Vagina (tissue), 2 donors: Measurements from ENCODE around the gene CCDC197. TPM values are rescaled to one million over a fixed set of nuclear protein-coding genes. Genes with fewer than 3 reads are reported as not detected.

Experiments
- DNase-seq, 2 donors: peaks; one replicate each; pipeline ENCODE4 v3.0.0-alpha.2; 2017; ENCODE audit errors: extremely low spot score in 2 of 2
- H3K27ac ChIP-seq: fragments of 200-600 bp; sonication (generic); one replicate; pipeline ENCODE4 v1.5.1; 2019
- H3K27me3 ChIP-seq: fragments of 200-600 bp; sonication (generic); one replicate; pipeline ENCODE4 v1.5.1; 2019
- H3K36me3 ChIP-seq, 2 donors: fragments of 200-600 bp; sonication (generic); one replicate each; pipeline ENCODE4 v1.5.1; 2017 to 2019
- H3K4me1 ChIP-seq: fragments of 200-600 bp; sonication (generic); one replicate; pipeline ENCODE4 v1.5.1; 2019
- H3K4me3 ChIP-seq, 2 donors: fragments of 200-600 bp; sonication (generic); 1 replicate in 1 of 2; 2 replicates in 1 of 2; pipeline ENCODE4 v1.5.1; 2016 to 2019
- H3K9me3 ChIP-seq: fragments of 200-600 bp; sonication (generic); one replicate; pipeline ENCODE4 v1.5.1; 2019
- POLR2A ChIP-seq, 2 donors: fragments of 450-650 bp; IDR thresholded peaks; one replicate each; pipeline ENCODE4 v1.6.1; 2017; ENCODE audit warnings: antibody characterized with exemption in 2 of 2, mild to moderate bottlenecking in 2 of 2, moderate library complexity in 2 of 2
- POLR2AphosphoS5 ChIP-seq, 2 donors: sonication (generic); formaldehyde crosslinking; IDR thresholded peaks; one replicate each; pipeline ENCODE4 v1.9.0; 2017; ENCODE audit warnings: antibody characterized with exemption in 2 of 2, mild to moderate bottlenecking in 2 of 2, low read depth in 1 of 2; ENCODE audit not compliant: insufficient read depth in 1 of 2
- intact Hi-C: fragments of 100-400 bp; cut with DNase I; formaldehyde crosslinking; loops from one replicate; pipeline ENCODE4 v1.15.1; 2023
- microRNA-seq: library from miRNA; unstranded; fragments of <30 nt; microRNA quantifications from one replicate; pipeline ENCODE4, GENCODE V29; 2017; ENCODE audit warnings: borderline number of aligned reads, borderline replicate concordance
- small RNA-seq: library from RNA; depleted of rRNA; stranded (forward); fragments of <200 nt; gene quantifications from one replicate; pipeline ENCODE3, GENCODE V24; 2016
- total RNA-seq: library from RNA; depleted of rRNA; stranded (reverse); fragments of >200 nt; gene quantifications from one replicate; pipeline ENCODE4 v1.2.3, GENCODE V29; 2016
- TF ChIP-seq, protein P1 (sequence below), 3 experiments: fragments of 450-650 bp in 2 of 3; fragments of 200-600 bp in 1 of 3; sonication (generic) in 1 of 3; IDR thresholded peaks; one replicate each; pipeline ENCODE4 v1.5.1; 2017 to 2019; ENCODE audit warnings: antibody characterized with exemption in 3 of 3, mild to moderate bottlenecking in 2 of 3, moderate library complexity in 2 of 3

The CCDC197 gene
- total RNA-seq, 1 donor from 2014 or later = not detected

DNA sequence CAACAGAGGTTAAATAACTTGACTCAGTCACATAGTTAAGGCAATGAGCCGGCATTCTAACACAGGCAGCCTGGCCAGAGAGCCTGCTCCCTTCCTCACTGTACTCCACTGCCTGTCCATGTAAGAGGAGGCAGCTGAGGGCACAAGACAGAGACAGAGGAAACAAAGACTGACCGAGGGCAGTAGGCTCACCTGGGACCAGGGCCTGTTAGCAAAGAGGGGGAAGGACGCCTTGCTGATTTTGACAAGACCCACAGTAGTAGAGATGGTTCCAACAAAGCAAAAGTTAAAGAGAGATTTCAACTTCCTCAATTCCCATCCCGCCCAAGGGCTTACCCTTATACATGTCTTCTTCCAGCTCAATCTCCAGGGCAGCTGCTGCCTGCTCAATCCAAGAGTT is 55.6 kb downstream of the CCDC197 start:
- H3K4me1 ChIP-seq = peaks cover 7% of the 10 kb centered on the region
- peak; percentile 61 to 71 for DNase-seq
- no peak overlapping the region for H3K4me3 ChIP-seq
- H3K27ac ChIP-seq = no peak overlapping the region
- H3K9me3 ChIP-seq = no peaks in the 10 kb centered on the region
- intact Hi-C loops = no loop called here
- H3K36me3 ChIP-seq = peaks cover 5 to 93% of the 10 kb centered on the region in 2 donors
- H3K27me3 ChIP-seq = no peaks in the 10 kb centered on the region
- no peak for TF ChIP-seq POLR2A (IDR thresholded peaks at IDR 0.05)

DNA sequence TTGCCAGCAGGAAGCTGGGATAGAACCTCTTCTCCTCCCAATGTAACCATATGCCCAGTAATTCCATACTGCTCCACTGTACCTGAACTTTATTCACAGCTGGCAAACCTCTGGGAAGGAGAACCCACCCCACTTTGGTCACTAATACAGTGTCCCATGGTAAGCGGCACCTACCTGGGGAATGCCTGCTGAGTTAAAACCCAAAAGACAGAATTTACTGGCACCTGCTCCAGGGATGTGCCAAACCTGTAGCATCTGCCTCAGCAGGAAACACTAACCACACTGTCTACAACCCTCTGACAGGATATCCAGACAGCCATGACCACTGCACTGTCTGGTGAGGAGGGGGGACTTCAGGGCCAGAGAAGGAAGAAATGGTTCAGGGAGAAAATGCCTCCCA is 57.3 kb downstream of the CCDC197 start:
- DNase-seq = peak; percentile 34 to 67
- H3K36me3 ChIP-seq = peaks cover 5 to 92% of the 10 kb centered on the region in 2 donors
- intact Hi-C loops = no loop called here
- TF ChIP-seq POLR2A (IDR thresholded peaks at IDR 0.05) (no peak), POLR2AphosphoS5 (IDR thresholded peaks at IDR 0.05; ENCODE audit: insufficient read depth in 1 of 2, low read depth in 1 of 2) (no peak)
- TF ChIP-seq, protein P1, sequence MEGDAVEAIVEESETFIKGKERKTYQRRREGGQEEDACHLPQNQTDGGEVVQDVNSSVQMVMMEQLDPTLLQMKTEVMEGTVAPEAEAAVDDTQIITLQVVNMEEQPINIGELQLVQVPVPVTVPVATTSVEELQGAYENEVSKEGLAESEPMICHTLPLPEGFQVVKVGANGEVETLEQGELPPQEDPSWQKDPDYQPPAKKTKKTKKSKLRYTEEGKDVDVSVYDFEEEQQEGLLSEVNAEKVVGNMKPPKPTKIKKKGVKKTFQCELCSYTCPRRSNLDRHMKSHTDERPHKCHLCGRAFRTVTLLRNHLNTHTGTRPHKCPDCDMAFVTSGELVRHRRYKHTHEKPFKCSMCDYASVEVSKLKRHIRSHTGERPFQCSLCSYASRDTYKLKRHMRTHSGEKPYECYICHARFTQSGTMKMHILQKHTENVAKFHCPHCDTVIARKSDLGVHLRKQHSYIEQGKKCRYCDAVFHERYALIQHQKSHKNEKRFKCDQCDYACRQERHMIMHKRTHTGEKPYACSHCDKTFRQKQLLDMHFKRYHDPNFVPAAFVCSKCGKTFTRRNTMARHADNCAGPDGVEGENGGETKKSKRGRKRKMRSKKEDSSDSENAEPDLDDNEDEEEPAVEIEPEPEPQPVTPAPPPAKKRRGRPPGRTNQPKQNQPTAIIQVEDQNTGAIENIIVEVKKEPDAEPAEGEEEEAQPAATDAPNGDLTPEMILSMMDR (IDR thresholded peaks at IDR 0.05) = no peak
- H3K27me3 ChIP-seq = no peaks in the 10 kb centered on the region
- H3K4me1 ChIP-seq = peaks cover 11% of the 10 kb centered on the region
- H3K4me3 ChIP-seq = no peak overlapping the region
- H3K9me3 ChIP-seq = no peaks in the 10 kb centered on the region
- no peak overlapping the region for H3K27ac ChIP-seq

GRCh38 chr14:94054936-94055335 is 57.8 kb downstream of the CCDC197 start:
- DNase-seq = peak; percentile 52 to 70
- no peak for TF ChIP-seq POLR2AphosphoS5 (IDR thresholded peaks at IDR 0.05; ENCODE audit: insufficient read depth in 1 of 2, low read depth in 1 of 2)
- TF ChIP-seq POLR2A (IDR thresholded peaks at IDR 0.05) = no peak
- TF ChIP-seq, protein P1 (IDR thresholded peaks at IDR 0.05) = no peak
- no peak overlapping the region for H3K4me3 ChIP-seq
- no peaks in the 10 kb centered on the region for H3K27me3 ChIP-seq
- no peak overlapping the region for H3K27ac ChIP-seq
- peaks cover 5 to 92% of the 10 kb centered on the region in 2 donors for H3K36me3 ChIP-seq
- no peaks in the 10 kb centered on the region for H3K9me3 ChIP-seq
- H3K4me1 ChIP-seq = peaks cover 11% of the 10 kb centered on the region
- intact Hi-C loops = no loop called here

GRCh38 chr14:94056579-94057308 is 59.6 kb downstream of the CCDC197 start:
- Histone ChIP-seq H3K4me3 (no peak overlapping the region), H3K4me1 (peaks cover 10% of the 10 kb centered on the region), H3K36me3 (peaks cover 0 to 92% of the 10 kb centered on the region in 2 donors), H3K27me3 (no peaks in the 10 kb centered on the region), H3K27ac (no peak overlapping the region), H3K9me3 (no peaks in the 10 kb centered on the region)
- DNase-seq = peak in 1 of 2 donors; percentile 69
- TF ChIP-seq POLR2A (IDR thresholded peaks at IDR 0.05) (no peak), POLR2AphosphoS5 (IDR thresholded peaks at IDR 0.05; ENCODE audit: insufficient read depth in 1 of 2, low read depth in 1 of 2) (no peak)
- TF ChIP-seq, protein P1 (IDR thresholded peaks at IDR 0.05) = no peak
- intact Hi-C loops = no loop called here

DNA sequence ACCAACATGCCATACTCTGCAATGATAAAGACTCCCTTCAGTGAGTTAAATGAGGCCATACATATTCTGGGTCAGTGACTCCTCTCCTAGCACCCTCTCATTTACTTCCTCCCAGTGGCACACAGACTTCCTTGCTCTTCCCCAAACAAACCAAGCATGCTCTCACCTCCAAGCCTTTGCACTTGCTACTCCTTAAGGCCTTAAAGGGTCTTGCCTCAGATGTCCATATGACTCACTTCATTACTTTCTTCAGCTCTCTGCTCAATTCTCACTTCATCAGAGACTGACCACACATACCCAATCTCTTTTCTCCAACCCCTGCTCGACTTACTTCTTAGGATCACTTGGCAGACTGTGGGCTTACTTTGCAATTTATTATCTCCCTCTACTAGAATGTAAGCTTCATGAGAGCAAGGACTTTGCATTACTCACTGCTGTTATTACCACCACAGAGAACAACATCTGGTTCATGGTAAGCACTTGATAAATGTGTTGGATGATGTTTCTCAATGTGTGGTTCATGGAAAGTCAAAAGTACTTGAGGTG is 61.1 kb downstream of the CCDC197 start:
- DNase-seq = no peak
- H3K4me1 ChIP-seq = peaks cover 17% of the 10 kb centered on the region
- intact Hi-C loops = no loop called here
- no peak for TF ChIP-seq POLR2A (IDR thresholded peaks at IDR 0.05)
- TF ChIP-seq, protein P1 (IDR thresholded peaks at IDR 0.05) = no peak
- no peak for TF ChIP-seq POLR2AphosphoS5 (IDR thresholded peaks at IDR 0.05; ENCODE audit: insufficient read depth in 1 of 2, low read depth in 1 of 2)
- no peaks in the 10 kb centered on the region for H3K9me3 ChIP-seq
- no peaks in the 10 kb centered on the region for H3K27me3 ChIP-seq
- H3K36me3 ChIP-seq = peaks cover 0 to 86% of the 10 kb centered on the region in 2 donors
- H3K4me3 ChIP-seq = no peak overlapping the region
- no peak overlapping the region for H3K27ac ChIP-seq

Small RNAs within 50 kb of the gene (microRNA-seq; reads per million reads assigned to microRNA genes)
- gene MIR4506 = not detected

Small RNAs within 50 kb of the gene (small RNA-seq; reads per million reads assigned to genes)
- not detected for gene MIR4506

Other genes with a start within 250 kb of the CCDC197 start
- gene PRIMA1, start 208.8 kb upstream of the CCDC197 start, total RNA-seq = 6.1 TPM
- gene FAM181A, start 70.0 kb upstream of the CCDC197 start, total RNA-seq = not detected
- 24.1 TPM for gene ASB2, start 20.7 kb upstream of the CCDC197 start, total RNA-seq
- gene OTUB2, start 29.0 kb downstream of the CCDC197 start, total RNA-seq = 1.7 TPM
- gene DDX24, start 83.9 kb downstream of the CCDC197 start, total RNA-seq = 109 TPM
- 18.9 TPM for gene IFI27L1, start 84.0 kb downstream of the CCDC197 start, total RNA-seq
- gene IFI27, start 113.4 kb downstream of the CCDC197 start, total RNA-seq = 209 TPM
- gene IFI27L2, start 132.3 kb downstream of the CCDC197 start, total RNA-seq = 171 TPM
- 6.1 TPM for gene PPP4R4, start 177.0 kb downstream of the CCDC197 start, total RNA-seq